GM21360 (cell line): ENCODE measurements around the gene PATZ1.

Experiments used
- ATAC-seq: cut with Tn5 transposase; IDR thresholded peaks from one replicate; pipeline ENCODE4 v1.9.1; 2021; ENCODE audit warnings: mild to moderate bottlenecking, moderate library complexity; ENCODE audit not compliant: unreplicated experiment

Gene PATZ1

DNA sequence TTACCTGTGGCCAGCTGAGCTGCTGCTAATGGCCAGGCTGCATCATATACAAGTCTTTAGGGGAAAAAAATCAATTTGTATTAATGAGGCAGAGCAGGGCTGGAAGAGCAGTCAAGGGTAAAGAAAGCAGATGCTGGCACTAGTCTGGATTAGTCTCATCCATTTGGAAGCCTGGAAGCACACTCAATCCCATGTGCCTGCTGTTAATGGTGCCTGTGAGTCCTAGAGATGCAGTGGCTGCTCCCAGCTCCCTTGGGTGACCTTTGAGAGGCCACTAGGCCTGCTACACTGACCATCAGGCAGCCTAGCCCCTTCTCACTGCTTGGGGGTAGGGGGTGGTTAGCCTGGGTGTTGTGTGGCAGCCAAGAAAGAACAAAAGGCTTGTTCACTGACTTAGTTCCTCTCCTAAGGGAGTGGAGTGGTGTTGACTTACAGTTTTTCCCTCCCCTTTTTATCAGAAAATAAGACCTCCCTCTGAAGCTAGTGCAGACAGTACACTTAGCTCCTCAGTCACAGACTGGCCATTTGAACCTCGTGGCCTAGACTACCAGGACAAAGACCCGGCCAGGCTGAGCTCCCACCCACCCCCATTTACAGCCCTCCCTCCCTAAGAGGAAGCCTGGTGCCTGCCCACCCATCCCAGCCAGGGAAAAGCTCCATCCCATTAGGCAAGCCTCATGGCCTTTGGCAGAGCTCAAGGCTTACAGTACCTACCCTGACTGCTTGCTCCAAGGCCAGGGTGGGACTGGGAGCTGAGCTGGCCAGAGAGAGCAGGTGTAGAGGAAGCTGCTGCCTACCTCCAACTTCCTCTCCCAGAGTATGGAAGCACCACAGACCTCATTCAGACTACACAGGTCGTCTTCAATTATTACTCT lies 61.6 kb downstream of the PATZ1 start:
- ATAC-seq: no peak

DNA sequence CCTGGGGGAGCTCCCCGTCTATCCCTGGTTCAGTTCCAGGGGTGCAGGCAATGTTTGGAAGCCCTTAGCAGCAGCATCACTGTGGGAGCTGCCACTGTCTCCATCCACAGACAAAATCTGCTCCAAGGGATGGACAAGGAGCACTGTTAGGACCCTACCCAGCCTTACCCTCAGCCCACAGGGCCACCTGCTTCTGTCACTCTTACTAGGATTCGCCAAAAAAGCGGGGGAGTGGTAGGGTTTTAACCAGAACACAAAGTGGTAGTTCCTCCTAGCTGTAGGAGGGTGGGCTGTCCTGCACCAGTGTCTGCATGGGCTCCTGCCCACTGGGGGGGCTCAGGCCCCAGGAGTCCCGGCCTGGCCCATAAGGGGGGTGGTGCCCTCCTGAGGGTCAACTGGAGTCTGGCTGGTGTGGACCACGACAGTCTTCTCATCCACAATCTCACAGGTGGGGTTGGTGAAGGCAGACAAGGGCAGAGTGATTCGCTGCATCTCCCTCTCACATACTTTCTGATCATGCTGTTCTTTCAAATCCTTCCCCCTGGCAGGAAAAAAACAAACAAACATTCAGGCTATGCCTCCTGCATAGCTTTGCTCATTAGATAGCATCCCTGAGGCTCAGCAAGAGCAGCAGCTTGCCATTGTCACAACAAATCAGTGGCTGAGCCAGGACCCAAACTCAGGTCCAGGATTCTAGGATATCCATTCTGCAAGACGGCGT lies 63.2 kb downstream of the PATZ1 start:
- ATAC-seq: no peak

DNA sequence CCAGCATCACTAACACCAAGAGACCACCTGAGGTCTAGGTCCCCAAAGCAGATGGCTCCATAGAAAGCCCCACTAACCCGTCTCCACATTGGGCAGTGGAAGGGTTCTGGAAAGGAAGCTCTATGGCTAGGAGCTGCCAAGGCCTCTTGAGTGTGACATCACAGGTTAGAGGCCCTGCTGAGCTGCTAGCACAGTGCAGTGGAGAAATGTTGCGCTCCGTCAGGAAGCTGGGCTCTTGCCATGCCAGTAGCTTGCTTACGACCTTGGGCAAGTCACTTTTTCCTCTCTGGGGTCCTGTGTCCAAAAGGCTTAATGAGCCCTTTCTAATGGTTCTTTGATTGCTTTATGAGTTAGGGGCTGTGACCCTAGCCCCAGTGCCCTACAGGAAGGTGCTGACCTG lies 64.4 kb downstream of the PATZ1 start:
- no peak for ATAC-seq

DNA sequence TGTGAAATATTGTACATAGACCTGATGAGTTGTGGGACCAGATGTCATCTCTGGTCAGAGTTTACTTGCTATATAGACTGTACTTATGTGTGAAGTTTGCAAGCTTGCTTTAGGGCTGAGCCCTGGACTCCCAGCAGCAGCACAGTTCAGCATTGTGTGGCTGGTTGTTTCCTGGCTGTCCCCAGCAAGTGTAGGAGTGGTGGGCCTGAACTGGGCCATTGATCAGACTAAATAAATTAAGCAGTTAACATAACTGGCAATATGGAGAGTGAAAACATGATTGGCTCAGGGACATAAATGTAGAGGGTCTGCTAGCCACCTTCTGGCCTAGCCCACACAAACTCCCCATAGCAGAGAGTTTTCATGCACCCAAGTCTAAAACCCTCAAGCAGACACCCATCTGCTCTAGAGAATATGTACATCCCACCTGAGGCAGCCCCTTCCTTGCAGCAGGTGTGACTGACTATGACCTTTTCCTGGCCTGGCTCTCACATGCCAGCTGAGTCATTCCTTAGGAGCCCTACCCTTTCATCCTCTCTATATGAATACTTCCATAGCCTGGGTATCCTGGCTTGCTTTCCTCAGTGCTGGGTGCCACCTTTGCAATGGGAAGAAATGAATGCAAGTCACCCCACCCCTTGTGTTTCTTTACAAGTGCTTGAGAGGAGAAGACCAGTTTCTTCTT lies 66.2 kb downstream of the PATZ1 start:
- ATAC-seq: no peak

DNA sequence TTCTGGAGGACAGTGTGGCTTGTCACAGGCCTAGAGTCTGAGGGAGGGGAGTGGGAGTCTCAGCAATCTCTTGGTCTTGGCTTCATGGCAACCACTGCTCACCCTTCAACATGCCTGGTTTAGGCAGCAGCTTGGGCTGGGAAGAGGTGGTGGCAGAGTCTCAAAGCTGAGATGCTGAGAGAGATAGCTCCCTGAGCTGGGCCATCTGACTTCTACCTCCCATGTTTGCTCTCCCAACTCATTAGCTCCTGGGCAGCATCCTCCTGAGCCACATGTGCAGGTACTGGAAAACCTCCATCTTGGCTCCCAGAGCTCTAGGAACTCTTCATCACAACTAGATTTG lies 66.8 kb downstream of the PATZ1 start:
- ATAC-seq: no peak

DNA sequence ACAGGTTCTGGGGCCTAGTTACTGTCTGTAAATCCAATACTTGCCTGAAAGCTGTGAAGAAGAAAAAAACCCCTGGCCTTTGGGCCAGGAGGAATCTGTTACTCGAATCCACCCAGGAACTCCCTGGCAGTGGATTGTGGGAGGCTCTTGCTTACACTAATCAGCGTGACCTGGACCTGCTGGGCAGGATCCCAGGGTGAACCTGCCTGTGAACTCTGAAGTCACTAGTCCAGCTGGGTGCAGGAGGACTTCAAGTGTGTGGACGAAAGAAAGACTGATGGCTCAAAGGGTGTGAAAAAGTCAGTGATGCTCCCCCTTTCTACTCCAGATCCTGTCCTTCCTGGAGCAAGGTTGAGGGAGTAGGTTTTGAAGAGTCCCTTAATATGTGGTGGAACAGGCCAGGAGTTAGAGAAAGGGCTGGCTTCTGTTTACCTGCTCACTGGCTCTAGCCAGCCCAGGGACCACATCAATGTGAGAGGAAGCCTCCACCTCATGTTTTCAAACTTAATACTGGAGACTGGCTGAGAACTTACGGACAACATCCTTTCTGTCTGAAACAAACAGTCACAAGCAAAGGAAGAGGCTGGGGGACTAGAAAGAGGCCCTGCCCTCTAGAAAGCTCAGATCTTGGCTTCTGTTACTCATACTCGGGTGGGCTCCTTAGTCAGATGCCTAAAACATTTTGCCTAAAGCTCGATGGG lies 67.4 kb downstream of the PATZ1 start:
- no peak for ATAC-seq

DNA sequence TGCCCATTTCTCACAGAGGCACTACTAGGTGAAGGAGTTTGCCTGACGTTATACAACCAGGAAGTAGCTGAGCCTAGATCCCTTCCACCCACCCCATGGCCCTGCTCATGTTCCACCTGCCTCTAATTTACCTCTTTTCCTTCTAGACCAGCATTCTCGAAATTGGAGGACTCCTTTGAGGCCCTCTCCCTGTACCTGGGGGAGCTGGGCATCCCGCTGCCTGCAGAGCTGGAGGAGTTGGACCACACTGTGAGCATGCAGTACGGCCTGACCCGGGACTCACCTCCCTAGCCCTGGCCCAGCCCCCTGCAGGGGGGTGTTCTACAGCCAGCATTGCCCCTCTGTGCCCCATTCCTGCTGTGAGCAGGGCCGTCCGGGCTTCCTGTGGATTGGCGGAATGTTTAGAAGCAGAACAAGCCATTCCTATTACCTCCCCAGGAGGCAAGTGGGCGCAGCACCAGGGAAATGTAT lies 68.0 kb downstream of the PATZ1 start:
- no peak for ATAC-seq

DNA sequence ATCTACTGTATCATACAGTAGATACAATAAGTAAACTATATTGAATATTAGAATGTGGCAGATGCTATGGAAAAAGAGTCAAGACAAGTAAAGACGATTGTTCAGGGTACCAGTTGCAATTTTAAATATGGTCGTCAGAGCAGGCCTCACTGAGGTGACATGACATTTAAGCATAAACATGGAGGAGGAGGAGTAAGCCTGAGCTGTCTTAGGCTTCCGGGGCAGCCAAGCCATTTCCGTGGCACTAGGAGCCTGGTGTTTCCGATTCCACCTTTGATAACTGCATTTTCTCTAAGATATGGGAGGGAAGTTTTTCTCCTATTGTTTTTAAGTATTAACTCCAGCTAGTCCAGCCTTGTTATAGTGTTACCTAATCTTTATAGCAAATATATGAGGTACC lies 68.4 kb downstream of the PATZ1 start:
- ATAC-seq: no peak

DNA sequence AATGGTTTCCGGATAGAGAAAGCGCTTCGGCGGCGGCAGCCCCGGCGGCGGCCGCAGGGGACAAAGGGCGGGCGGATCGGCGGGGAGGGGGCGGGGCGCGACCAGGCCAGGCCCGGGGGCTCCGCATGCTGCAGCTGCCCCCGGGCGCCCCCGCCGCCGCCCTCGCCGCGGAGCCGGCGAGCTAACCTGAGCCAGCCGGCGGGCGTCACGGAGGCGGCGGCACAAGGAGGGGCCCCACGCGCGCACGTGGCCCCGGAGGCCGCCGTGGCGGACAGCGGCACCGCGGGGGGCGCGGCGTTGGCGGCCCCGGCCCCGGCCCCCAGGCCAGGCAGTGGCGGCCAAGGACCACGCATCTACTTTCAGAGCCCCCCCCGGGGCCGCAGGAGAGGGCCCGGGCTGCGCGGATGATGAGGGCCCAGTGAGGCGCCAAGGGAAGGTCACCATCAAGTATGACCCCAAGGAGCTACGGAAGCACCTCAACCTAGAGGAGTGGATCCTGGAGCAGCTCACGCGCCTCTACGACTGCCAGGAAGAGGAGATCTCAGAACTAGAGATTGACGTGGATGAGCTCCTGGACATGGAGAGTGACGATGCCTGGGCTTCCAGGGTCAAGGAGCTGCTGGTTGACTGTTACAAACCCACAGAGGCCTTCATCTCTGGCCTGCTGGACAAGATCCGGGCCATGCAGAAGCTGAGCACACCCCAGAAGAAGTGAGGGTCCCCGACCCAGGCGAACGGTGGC lies 69.5 kb downstream of the PATZ1 start:
- ATAC-seq: no peak
